Heart left ventricle (tissue), 13 donors: ENCODE data around the gene TMEM120A.

ENCODE experiments used
- POLR2A ChIP-seq, 2 donors: fragments of 450-650 bp; IDR thresholded peaks; one replicate each; pipeline ENCODE4 v1.6.1; 2017; ENCODE audit warnings: antibody characterized with exemption in 2 of 2, mild to moderate bottlenecking in 2 of 2, moderate library complexity in 2 of 2
- TF ChIP-seq, protein P1 (sequence below), 12 donors: fragments of 200-600 bp; sonication (generic) in 4 of 12; IDR thresholded peaks; one replicate each; pipeline versions ENCODE4 v1.5.0 to v1.8.0; 2018 to 2022; ENCODE audit warnings: antibody characterized with exemption in 12 of 12, mild to moderate bottlenecking in 5 of 12
- donor health status: ischemic (EF 13 %, LVEDD 7.1; RV severe dilation, severe dysfunction).
- donor health status: DM: no; HTN: yes; CAD: no.
- donor health status: DM: no; HTN: no; CAD: no.
- donor health status: ischemic (EF 25% LVEDD 6.9; RV normal size, moderate dysfunction).
- donor health status: ischemic (EF 25% LVEDD 5.7; RV mildly dilated, moderate dysfunction).
- donor health status: ischemic (EF 35%, LVEDD 5.7; RV mildly dilated, moderate dysfunction).
- donor health status: nonischemic (EF 11% LVEDD 7.7; RV severe dilation, severe dysfunction).
- donor health status: DM: yes; HTN: yes; CAD: no.
- donor health status: PGD.
- donor health status: ischemic (EF 29% LVEDD 5.4; RV normal size, mild dysfunction).
- donor health status: nonischemic (EF 23%, LVEDD 6.1; RV moderate dilation, normal function).

DNA sequence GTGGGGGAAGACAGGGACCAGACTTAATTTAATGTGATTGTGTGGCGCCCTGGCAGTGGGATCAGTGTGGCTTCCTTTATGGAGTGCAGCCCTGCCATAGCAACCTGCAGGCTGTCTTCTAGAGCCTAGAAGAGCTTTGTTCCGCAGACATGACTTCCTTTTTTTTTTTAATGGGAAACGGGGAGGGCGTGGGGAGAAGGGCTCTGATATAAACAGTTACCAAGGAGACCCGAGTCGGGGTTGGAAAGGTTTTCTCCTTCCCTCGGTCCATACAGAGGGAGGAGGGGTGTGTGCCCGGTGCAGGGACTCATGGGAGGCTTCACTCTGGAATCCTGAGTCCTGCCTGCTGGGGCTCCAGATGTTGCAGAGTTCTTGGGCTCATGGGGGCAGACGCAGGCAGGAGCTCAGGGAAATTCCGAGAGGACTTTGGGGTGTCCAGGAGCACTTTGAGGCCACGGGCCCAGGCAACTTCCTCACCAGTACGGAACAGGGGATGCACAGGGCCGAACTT lies 26.9 kb downstream of the TMEM120A start:
- TF ChIP-seq, protein P1, sequence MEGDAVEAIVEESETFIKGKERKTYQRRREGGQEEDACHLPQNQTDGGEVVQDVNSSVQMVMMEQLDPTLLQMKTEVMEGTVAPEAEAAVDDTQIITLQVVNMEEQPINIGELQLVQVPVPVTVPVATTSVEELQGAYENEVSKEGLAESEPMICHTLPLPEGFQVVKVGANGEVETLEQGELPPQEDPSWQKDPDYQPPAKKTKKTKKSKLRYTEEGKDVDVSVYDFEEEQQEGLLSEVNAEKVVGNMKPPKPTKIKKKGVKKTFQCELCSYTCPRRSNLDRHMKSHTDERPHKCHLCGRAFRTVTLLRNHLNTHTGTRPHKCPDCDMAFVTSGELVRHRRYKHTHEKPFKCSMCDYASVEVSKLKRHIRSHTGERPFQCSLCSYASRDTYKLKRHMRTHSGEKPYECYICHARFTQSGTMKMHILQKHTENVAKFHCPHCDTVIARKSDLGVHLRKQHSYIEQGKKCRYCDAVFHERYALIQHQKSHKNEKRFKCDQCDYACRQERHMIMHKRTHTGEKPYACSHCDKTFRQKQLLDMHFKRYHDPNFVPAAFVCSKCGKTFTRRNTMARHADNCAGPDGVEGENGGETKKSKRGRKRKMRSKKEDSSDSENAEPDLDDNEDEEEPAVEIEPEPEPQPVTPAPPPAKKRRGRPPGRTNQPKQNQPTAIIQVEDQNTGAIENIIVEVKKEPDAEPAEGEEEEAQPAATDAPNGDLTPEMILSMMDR (IDR thresholded peaks at IDR 0.05) = no peak
- TF ChIP-seq POLR2A (IDR thresholded peaks at IDR 0.05) = no peak
